GM19238 (cell line): ENCODE measurements around the gene SMARCA1.

Source experiments
- DNase-seq: peaks from one replicate; pipeline ENCODE4 v3.0.0; 2011; ENCODE audit warnings: low spot score; ENCODE audit not compliant: insufficient read length

SMARCA1 gene

DNA sequence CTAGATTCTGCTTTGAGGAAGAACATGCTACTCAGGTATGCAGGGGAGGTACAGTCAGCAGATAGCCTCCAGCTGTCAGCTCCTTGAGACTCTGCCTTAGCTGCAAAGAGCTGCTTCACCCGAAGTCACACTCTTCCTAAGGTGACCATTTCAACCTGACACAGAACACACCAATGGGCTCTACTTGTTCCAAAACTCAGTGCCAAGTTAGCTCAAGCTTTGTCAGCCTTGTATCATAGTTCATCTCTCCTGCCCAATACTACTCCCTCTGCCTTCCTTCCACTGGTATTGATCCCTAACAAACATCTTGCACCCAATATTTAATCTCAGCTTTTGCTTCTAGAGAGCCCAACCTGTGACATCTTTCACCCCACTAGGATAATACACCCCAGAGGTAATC lies 7.8 kb upstream of the SMARCA1 start:
- no peak for DNase-seq

GRCh38 chrX:129530410-129530809 lies 7.1 kb upstream of the SMARCA1 start:
- no peak for DNase-seq

GRCh38 chrX:129529685-129530281 lies 6.5 kb upstream of the SMARCA1 start:
- DNase-seq = no peak

- no peak for DNase-seq
Observed at GRCh38 chrX:129525896-129526295, 2.6 kb upstream of the SMARCA1 start.

GRCh38 chrX:129525162-129525561 lies 1.9 kb upstream of the SMARCA1 start:
- DNase-seq = no peak

DNA sequence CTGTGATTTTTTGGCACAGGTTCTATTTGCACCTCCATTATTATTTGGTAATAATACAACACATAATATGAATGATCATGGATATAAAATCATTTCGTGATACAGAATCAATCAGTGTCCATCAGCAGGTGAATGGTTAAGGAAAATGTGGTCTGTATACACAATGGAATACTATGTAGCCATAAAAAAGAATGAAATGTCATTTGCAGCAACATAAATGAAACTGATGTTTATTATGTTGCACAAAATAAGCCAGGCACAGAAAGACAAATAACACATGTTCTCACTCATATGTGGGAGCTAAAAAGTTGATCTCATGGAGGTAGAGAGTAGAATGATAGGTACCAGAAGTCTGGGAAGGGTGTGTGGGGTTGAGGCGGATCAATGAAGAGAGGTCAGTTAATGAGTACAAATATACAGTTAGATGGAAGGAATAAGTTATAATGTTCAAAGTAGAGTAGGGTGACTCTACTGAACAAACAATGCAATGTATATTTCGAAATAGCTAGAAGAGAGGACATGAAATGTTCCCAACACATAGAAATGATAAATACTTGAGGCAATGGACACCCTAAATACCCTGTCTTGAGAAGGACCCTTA lies 1.1 kb upstream of the SMARCA1 start:
- no peak for DNase-seq

GRCh38 chrX:129522184-129523078 lies 859 bp downstream of the SMARCA1 start:
- DNase-seq = no peak

DNA sequence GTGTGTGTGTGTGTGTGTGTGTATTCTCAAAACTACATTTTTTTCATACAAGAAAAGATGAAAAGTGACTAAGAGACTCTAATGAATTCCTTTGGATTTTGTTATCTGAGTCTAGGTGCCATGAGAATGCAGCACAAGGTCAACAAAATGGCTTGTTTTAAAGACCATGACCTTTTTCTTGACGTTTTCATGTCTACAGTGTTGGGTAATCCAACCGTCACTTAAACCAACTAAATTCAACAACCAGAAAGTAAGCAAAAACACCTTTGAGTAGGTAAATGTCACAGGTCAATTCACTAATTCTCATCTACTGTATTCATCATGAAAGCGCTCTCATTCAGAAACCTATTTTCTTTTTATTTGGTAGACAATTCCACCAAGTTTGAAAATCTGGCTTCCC lies 3.1 kb downstream of the SMARCA1 start:
- DNase-seq = no peak

GRCh38 chrX:129516402-129516801 lies 6.9 kb downstream of the SMARCA1 start:
- DNase-seq = no peak

- no peak for DNase-seq
Observed at GRCh38 chrX:129512409-129512808, 10.9 kb downstream of the SMARCA1 start.

GRCh38 chrX:129511689-129512088 lies 11.6 kb downstream of the SMARCA1 start:
- no peak for DNase-seq

- DNase-seq = no peak
Observed at GRCh38 chrX:129510331-129510730, 13.0 kb downstream of the SMARCA1 start.

DNA sequence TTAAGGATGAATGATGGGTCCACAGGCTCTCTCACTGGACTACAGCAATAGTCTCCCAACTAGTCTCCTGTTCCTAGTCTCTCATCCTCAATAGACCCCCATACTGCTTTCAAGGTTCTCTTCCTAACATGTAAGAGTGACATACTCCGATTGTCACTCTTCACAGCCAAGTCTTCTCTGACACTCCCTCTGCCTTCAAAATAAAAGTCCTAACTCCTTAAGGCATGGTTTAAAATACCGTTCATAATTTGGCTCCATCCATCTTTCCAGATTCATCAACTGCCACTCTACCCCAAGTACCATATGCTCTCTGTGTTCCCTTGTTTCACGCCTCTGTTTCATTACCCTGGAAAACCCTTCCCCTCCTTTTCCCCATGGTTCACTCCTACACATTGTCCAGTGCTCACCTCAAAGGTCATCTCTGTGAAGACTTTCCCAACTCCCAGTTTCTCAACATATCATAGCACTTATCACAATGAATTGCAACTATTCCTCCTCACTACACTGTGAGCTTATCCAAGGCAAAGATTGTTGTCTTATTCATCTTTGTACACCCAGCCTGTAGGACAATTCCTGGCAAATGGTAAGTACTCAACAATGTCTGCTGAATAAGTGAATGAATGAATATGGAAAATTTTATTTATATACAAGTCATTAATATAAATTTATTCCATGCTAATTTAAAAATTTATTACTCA lies 26.0 kb downstream of the SMARCA1 start:
- no peak for DNase-seq

- no peak for DNase-seq
Observed at GRCh38 chrX:129496625-129497024, 26.7 kb downstream of the SMARCA1 start.

- no peak for DNase-seq
Observed at GRCh38 chrX:129495900-129496299, 27.4 kb downstream of the SMARCA1 start.

- DNase-seq = no peak
Observed at GRCh38 chrX:129494887-129495286, 28.4 kb downstream of the SMARCA1 start.

DNA sequence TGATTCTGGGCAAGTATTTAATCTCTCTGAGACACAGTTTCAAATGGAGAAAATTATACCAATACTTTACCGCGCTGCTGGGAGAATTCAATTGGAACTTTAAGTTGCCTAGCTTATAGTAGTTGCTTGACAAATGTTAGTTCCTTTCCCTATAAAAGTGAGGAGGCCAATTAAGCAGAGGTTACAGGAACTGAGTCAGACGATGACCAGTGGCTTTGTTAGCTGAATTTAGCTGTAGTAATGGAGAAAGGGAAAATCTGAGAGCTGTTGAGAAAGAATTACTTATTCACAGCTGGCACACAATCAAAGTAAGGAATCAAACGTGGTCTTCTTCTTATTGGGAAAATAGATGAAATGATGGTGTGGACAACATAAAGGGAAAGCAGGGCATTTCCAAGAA lies 29.6 kb downstream of the SMARCA1 start:
- no peak for DNase-seq

DNA sequence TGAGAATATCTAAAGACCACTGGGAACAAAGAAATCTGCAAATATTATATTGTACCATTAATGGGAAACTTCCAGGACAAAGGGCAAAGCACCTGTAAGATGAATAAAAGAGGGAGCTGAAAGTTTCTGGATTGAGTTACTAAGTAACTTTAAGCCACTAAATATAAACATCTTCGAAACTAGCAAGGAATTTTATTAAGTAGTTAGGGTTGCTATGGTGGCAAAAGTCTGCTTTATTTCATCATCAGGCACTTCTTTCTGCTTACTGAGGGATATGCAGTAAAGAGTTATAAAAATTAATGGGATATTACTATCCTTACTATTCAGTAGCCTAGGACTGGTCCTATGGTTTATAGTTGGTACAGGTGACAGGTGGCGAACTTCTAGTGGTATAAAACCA lies 33.0 kb downstream of the SMARCA1 start:
- no peak for DNase-seq

DNA sequence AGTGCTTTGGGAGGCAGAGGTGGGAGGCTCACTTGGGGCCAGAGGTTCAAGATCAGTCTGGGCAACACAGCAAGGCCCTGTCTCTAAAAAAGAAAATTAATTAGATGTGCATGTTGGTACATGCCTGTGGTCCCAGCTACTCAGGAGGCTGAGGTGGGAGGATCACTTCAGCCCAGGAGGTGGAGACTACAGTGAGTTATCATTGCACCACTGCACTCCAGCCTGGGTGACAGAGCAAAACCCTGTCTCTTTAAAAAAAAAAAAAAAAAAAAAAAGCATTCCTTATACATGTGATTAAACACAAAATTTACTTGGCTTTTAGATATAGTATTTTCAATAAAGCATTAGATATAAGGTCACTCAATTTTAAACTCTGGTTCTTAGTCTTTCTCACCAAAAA lies 34.9 kb downstream of the SMARCA1 start:
- no peak for DNase-seq

DNA sequence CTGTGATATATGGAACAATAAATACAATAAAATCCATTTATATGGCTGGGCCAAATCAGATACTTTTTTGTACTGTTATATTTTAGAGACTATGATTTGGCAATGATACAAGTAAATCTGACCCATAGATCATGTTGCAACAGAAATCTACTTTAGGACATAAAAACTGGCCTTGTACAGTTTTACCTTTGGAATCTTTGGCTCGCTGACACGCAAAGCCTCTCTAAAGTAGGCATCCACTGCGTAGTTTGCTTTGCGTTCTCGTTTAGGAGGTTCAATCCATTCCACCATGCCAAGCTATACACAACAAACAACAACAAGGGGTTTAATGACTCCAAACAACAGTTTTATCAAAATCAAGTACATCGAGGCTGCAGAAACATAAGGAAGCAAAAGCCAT lies 42.4 kb downstream of the SMARCA1 start:
- no peak for DNase-seq

DNA sequence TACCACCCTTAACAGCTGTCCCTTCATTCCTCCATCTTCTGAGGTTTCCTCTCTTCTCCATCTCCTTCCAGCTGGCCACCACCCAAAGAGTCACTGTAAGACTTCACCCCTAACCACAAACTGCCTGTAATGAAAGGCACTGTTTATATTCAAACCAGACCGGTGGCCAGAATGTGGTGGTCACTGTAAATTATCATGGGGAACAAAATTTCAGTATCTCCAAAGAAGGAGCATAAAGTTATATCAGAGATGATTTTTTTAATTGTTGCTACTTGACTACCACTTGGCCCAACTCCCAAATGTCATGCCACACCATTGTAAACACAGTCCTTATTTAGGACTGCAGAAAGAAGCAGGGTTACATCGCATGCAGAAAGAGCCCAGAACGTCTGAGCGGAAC lies 44.8 kb downstream of the SMARCA1 start:
- no peak for DNase-seq

DNA sequence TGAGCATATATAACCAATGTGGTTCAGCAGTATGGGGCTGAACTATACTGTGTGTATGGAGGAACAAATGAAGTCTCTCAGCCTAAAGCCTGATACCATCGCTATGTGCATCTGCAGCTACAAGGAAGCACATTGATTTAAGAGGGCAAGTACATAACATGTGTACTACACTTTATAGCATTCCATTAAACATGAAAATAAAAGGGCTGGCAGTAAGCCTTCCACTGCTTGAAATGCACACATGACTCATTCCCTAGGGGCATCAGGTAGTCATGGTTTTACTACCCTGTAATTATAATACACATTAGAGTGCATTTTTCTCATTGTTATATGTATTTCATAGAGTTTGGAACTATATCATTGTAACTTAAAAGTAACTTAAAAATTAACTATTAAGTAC lies 51.2 kb downstream of the SMARCA1 start:
- DNase-seq = no peak
